Posterior vena cava (tissue), 2 donors: ENCODE measurements around the gene ATF2. TPM values are rescaled to one million over a fixed set of nuclear protein-coding genes. Genes with fewer than 3 reads are reported as not detected.

ENCODE experiments used
- DNase-seq: peaks from one replicate; pipeline ENCODE4 v3.0.0-alpha.2; 2020; ENCODE audit warnings: low spot score
- intact Hi-C, 2 donors: fragments of 100-400 bp; cut with DNase I; formaldehyde crosslinking; loops; one replicate each; pipeline versions ENCODE4 v1.14.1 to v1.14.2; 2022 to 2023
- long read RNA-seq, 2 donors: library from polyadenylated mRNA; unstranded; transcript quantifications; one replicate each; pipeline ENCODE4 v2.0.0, GENCODE V29; 2020 to 2021
- total RNA-seq, 2 donors: library from RNA; stranded (reverse); fragmentation: NEBNext Ultra II Directional; extraction: Animal tissue kit (Norgen Biotek cat#: 25700); gene quantifications; one replicate each; pipeline ENCODE4 v1.2.1, GENCODE V29; 2021
- donor health status: DM: yes; HTN: yes; CAD: no.
- donor health status: DM: yes; HTN: yes; CAD: no.

ATF2 gene, protein sequence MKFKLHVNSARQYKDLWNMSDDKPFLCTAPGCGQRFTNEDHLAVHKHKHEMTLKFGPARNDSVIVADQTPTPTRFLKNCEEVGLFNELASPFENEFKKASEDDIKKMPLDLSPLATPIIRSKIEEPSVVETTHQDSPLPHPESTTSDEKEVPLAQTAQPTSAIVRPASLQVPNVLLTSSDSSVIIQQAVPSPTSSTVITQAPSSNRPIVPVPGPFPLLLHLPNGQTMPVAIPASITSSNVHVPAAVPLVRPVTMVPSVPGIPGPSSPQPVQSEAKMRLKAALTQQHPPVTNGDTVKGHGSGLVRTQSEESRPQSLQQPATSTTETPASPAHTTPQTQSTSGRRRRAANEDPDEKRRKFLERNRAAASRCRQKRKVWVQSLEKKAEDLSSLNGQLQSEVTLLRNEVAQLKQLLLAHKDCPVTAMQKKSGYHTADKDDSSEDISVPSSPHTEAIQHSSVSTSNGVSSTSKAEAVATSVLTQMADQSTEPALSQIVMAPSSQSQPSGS
- total RNA-seq = 10 to 100 TPM; 49.6 to 53.4 TPM
- long read RNA-seq, donor 1, full-length matches to known transcripts = 3 of 8 reads
- long read RNA-seq, donor 1, partial matches to known transcripts = 1 of 8 reads
- long read RNA-seq, donor 1, other reads (novel, unspliced or antisense) = 4 of 8 reads
- long read RNA-seq, donor 2, full-length matches to known transcripts = 1 of 5 reads
- long read RNA-seq, donor 2, partial matches to known transcripts = 2 of 5 reads
- long read RNA-seq, donor 2, other reads (novel, unspliced or antisense) = 2 of 5 reads

DNA sequence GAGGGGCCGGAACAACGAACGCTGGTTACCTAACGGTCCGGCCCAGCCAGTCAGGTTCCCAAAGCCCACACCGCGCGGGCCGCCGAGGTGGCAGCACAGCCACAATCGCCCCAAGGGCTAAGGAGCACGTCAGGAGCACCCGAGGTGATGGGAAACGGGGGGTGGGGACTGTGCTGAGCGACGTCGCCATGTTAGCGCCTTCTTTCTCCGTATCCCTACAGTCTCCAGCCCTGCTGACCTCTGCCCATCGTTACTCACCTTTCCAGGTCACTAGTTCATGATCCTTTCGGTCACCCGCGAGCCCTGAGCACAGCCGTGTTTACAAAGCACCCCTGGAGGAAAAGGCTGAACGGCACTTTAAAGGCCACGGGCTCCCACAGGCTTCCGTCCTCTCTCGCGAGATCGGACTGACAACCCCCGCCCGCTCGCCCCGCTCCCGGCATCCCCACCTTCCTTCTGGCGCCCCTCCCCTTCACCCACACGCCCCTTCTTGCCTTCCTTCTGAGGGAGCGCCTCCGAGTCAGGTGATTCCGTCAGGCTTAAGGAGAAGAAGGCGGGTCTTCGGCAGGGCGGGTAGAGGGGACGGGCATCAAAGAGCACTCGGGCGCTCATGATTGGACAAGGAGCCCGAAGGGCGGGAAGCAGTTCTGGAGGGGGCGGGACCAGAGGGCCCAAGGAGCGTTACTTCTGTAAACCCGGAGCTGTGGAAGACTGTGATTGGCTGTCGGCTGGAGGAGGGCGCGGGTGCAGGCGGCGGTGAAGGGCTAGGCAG is at the start of gene ATF2:
Gene ATF2, minus strand, starts transcription at position 412 of the 772 bp plus-strand sequence. CDS start 31,760 bp downstream, outside the sequence.
- intact Hi-C loops = no loop called here
- DNase-seq = peak; percentile 99

- intact Hi-C loops = no loop called here
- DNase-seq = no peak
These were observed 39.9 kb upstream of the ATF2 start for GRCh38 chr2:175207741-175208438.

DNA sequence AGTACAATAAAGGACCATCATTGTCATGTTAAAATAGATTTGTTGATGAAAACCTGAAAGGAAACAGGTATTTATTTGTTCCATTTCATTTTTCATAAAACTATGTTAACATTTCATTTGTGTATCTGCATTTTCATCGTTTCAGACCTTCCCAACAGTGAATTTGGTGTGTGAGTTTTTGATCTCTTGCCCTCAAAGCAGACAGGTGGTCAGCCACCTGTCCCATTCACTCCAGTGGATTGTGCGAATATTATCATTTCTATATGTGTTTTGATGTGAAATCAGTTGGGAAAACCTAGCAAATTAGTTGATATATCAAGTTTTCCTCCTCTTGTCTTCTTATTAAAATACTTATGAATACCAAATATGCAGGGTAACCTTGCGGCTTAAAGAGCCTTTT is 38.9 kb upstream of the ATF2 start:
- intact Hi-C loops = no loop called here
- no peak for DNase-seq

GRCh38 chr2:175205523-175205922 is 37.5 kb upstream of the ATF2 start:
- intact Hi-C loops = no loop called here
- no peak for DNase-seq

DNA sequence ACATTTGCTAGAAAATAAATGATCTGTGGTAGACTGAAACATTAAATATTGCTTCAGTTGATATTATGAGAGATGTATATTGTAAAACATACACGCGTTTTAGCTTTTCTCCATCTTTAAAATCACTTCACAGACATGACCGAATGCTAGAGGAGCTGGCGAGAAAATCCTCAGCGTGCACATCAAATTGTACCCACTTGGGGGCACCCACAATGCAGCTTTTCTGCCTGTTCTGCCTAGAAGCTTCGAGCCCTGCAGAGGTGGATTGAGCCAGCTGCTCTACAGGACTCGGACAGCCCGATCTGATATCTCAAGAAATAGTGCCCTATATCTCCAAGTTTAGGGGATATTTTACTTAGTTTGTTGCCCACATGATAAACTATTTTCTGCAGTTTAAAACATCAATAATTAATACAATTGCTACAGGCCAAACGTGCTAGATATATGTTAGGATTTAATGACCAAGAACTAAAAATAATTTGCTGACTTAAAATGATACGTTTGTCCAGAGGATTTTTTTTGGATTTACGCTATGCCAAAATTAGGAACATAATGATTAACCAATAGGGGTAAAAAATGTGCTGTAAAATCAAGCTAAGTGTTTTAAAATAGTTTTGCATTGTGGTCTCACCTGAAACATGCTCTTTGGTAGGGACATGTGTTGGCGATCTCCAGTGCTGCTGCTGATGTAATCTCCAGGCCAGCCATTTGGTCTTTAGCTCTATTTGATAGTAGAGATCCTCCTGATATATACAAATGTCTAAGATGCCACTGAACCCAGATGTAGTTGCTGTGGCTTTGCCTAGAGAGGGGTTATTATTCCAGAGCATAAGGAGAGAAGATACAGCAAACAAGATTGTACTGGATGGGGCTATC is 35.9 kb upstream of the ATF2 start:
- no peak for DNase-seq
- intact Hi-C loops = no loop called here

DNA sequence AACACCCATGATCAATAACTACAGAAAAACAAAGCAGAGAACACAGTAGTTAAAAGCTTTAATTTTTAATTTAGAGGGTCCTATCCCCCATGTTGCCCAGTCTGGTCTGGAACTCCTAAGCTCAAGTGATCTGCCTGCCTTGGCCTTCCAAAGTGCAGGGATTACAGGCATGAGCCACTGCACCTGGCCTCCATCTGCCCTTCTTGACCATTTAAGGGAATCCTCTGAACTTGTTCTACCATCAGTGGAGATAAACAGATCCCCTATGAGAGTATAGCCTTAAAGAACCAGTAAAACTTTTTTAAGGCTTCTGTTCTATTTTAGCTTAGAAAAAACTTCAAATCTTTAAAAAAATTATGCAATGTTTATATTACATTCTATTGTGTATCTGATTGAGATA is 27.0 kb upstream of the ATF2 start:
- DNase-seq = no peak
- intact Hi-C loops = no loop called here

- intact Hi-C loops = no loop called here
- DNase-seq = no peak
These were observed 20.8 kb upstream of the ATF2 start for GRCh38 chr2:175188761-175189160.

DNA sequence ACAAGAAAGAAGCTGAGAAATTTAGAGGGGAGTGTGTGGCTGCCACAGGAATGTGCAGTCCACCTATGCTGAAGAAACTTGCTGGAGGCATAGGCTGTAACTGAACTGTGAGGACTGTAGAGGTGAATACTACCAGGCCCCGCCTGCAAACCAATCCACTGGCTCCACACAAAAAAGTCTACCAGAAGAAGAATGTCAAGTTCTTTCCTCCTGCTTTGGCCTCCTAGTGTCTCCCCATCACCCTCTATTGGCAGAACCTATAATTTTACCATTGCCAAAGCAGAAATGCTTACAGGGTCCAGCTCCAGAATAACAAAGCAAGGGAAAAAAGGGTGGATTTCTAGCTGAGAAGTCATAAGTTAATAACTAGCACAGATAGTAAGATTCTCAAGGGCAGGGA is 19.4 kb upstream of the ATF2 start:
- DNase-seq = no peak
- intact Hi-C loops = no loop called here

DNA sequence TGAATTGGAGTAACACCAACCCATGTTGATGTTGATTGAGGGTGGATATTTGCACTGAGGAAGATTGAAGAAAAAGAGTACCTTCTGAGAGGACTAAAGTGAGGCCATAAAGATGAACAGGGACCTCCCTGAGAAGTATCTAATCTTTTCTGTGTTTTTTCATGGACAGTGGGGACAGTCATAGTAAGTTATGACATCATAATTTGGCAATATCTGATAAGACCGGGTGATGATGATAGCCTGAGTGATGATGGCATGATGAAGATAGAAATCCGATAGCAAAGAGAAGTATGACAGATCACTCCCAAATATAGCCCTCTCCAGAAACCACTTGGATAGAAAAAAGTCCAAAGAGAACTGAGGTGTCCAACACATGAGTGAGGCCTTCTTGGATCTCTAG is 15.7 kb upstream of the ATF2 start:
- intact Hi-C loops = no loop called here

DNA sequence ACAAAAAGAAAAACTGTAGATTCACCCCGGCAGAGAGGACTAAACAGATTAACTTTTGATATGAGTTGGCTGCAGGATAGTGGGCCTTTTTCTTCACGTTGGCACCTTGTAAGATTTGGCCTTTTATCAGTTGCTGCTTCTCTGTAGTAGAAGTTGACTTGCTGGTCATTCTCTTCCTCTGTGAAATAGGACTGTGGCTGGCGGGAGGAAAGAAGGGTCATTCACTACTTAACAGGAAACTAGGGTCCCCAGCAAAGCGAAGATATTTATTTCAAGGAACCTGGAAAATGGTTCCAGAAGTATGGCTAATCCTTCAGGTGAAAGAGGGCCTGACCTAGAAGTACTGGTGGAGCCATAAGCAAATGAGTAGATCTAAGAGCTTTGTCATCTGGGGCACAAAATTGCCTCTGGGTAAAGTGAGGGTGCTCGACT is 13.9 kb upstream of the ATF2 start:
- intact Hi-C loops = no loop called here
- no peak for DNase-seq

More for the DNA sequence above, 15.7 kb upstream of the ATF2 start:
- DNase-seq = no peak

DNA sequence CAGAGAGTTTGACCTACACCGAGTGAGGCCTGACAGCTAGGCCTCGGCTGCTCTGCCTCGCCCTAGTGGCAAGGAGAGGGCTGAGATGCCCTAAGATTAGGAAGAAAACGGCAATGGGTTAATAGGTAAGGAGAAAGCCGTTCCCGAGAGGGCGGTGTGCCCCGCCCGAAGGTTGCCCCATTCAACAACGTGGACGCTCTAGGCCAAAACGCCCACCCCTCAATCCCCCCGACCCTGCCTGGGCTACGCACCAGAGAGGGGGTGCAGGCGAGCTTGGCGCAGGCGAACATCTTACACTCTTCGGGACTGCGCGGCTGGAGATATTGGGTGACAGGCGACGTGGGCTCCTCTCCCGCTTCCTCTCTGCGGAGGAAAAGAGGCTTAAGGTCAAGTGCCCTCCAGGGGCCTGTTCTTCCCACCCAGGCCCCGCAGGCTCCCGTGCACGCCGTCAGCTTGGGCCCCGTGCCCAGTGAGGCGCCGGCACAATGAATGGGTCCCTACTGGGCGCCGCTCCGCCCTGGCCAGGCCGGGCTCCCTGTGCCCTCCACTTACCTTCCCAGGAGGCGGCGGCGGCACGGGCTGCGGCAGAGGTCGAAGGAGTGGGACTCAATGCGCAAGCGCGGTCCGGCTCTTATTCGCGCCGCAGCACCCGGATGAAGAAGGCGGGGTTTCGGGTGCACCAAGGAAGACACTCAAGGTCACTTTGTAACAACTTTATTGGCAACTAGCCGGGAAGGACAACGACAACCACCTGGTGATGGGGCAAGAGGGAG is 13.3 kb upstream of the ATF2 start, which contains the start of gene ATP5MC3:
Gene ATP5MC3, minus strand, starts transcription at position 607 of the 773 bp plus-strand sequence. Its CDS starts 317 bp downstream, at position 290.
- DNase-seq = peak; percentile 98
- intact Hi-C loops = no loop called here

- intact Hi-C loops = no loop called here
- DNase-seq = peak; percentile 75
These were observed 12.7 kb upstream of the ATF2 start for GRCh38 chr2:175180701-175181103.

DNA sequence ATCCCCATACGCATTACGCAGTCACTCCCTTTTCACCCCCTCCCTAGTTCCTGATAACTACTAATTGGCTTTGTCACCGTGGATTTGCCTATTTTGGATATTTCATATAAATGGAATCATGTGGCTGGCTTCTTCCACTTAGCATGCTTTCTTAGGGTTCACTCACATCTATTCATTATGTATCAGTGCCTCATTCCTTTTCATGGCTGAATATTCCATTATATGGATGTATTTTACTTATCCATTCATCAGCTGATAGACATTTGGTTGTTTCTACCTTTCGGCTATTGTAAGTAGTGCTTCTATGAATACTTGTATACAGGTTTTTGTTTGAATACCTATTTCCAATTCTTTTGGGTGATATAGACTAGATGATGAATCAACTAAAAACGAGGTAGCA is 8.6 kb upstream of the ATF2 start:
- intact Hi-C loops = no loop called here
- DNase-seq = no peak

DNA sequence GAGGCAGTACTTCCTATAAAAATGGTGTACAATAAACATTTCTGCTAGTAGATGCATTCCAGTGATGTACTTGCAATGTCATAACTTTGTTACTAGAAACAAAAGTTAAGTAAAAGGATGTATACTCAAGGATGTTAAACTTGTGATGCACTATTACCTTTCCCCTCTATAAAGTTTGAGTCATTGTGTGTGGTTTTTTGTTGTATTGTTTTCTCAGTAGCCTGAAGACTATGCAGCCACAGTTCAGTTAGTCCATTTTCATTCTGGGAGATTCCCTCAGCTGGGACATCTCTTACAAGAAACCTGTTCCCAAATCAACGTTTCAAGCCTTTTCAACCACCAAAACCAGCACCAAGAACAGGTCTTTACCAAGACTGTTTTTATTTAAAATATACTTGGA is 7.9 kb upstream of the ATF2 start:
- DNase-seq = no peak
- intact Hi-C loops = no loop called here

DNA sequence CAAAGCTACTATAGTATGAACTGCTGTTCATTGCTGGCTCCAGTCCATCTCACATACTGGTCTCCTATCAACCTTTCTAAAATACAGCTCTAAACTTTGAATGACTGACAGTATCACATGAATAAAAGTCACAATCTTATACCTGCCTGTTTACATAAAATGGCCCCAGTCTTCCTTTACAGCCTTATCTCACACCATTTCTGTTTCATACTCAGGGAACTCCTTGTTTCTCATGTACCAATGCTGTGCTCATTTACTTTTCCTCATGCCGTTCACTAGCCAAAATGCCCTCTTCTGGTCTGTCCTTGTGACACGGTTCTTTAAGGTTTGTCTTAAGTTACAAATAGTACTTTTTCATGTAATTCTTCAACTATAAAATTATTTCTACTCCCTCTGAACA is 7.3 kb upstream of the ATF2 start:
- DNase-seq = no peak
- intact Hi-C loops = no loop called here

DNA sequence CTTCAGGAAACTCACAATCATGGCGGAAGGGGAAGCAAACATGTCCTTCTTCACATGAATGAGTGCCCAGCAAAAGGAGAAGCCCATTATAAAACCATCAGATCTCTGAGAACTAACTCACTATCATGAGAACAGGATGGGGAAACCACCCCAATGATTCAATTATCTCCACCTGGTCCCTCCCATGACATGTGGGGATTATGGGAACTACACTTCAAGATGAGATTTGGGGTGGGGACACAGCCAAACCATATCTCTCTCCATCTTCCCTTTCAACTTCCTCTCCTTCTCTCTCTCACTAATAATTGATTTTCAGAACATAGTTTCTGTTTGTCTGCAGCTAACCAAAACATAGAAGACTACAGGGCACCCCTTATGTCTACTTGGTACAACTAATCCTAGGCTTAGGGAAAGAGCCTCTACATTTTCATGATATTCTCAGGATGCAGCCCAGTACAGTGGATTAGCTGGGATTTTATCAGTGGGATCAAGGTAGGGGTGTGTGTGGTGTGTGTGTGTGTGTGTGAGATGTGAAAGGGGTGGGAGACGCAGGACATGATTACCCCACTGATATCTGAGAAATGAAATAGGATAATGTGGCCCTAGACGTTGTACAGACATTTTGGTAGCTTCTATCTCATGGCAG is 2.8 kb upstream of the ATF2 start:
- no peak for DNase-seq
- intact Hi-C loops = no loop called here

GRCh38 chr2:175169191-175169590 is 1.2 kb upstream of the ATF2 start:
- intact Hi-C loops = no loop called here
- DNase-seq = no peak
